RWPE1 (cell line): ENCODE results near the gene UGP2.
"Not testable (repeated sequence)": the region's sequence is repeated elsewhere in the genome, so short reads cannot be mapped to it uniquely, and the experiment has no call there.

Experiments used
- CTCF ChIA-PET: fragments of 350-600 bp; sonication (Branson Sonifier 250); formaldehyde crosslinking; extraction: SDS; loops from one replicate; lab custom pipeline; 2021; lab: Yijun Ruan, JAX
- POLR2A ChIA-PET: fragments of 400-600 bp; formaldehyde crosslinking; extraction: SDS; loops from one replicate; lab custom pipeline; 2020; ENCODE audit warnings: antibody characterized with exemption; ENCODE audit not compliant: low non-redundant PET; lab: Yijun Ruan, JAX
- DNase-seq: peaks from one replicate; pipeline ENCODE4 v3.0.0; 2012; ENCODE audit warnings: low spot score
- H3K27ac ChIP-seq: fragments of 450-650 bp; 2 replicates; pipeline ENCODE4 v1.5.1; 2017
- CTCF ChIP-seq: fragments of 450-650 bp; conservative IDR thresholded peaks from 2 replicates; pipeline ENCODE4 v1.5.1; 2017; ENCODE audit warnings: low read depth, mild to moderate bottlenecking

UGP2 gene

GRCh38 chr2:63841254-63842022 is at the start of gene UGP2:
Gene UGP2, plus strand, starts transcription at chr2:63841896. Its CDS starts 290 bp downstream, at chr2:63842186.
- ChIA-PET CTCF (interaction anchor here (0.6 kb wide), 3 partner anchors 25 to 151 kb away, joined by 3 read pairs; no protein-coding TSS in a partner anchor), POLR2A (interaction anchor here (0.7 to 1.0 kb wide), 2 partner anchors 20 to 151 kb away, joined by 7 to 8 read pairs; no protein-coding TSS in a partner anchor)
- TF ChIP-seq CTCF: peak; percentile 23
- peak within 1 kb of the TSS; percentile 98 for H3K27ac ChIP-seq
- DNase-seq: peak; percentile 79

GRCh38 chr2:63792530-63792929 is 49.2 kb upstream of the UGP2 start:
- POLR2A ChIA-PET: no interaction called here
- H3K27ac ChIP-seq: peak overlapping the region; percentile 59; the same call in 1 of the 2 replicates
- CTCF ChIA-PET: interaction anchor here (0.7 kb wide), 1 partner anchor 113 kb away, joined by 6 read pairs; no protein-coding TSS in a partner anchor
- peak; percentile 60 for DNase-seq
- TF ChIP-seq CTCF: no peak

- ChIA-PET CTCF (no interaction called here), POLR2A (no interaction called here)
- no peak for DNase-seq
- TF ChIP-seq CTCF: no peak
- H3K27ac ChIP-seq: no peak overlapping the region
Measured at GRCh38 chr2:63796366-63796765, 45.3 kb upstream of the UGP2 start.

- TF ChIP-seq CTCF: no peak
- POLR2A ChIA-PET: no interaction called here
- DNase-seq: no peak
- no peak overlapping the region for H3K27ac ChIP-seq
- CTCF ChIA-PET: no interaction called here
Measured at GRCh38 chr2:63796796-63797195, 44.9 kb upstream of the UGP2 start.

- TF ChIP-seq CTCF: no peak
- H3K27ac ChIP-seq: no peak overlapping the region
- DNase-seq: no peak
- POLR2A ChIA-PET: no interaction called here
- CTCF ChIA-PET: no interaction called here
Measured at GRCh38 chr2:63801455-63801854, 40.2 kb upstream of the UGP2 start.

- CTCF ChIA-PET: no interaction called here
Measured at GRCh38 chr2:63805412-63805811, 36.3 kb upstream of the UGP2 start.

GRCh38 chr2:63808036-63808435 is 33.7 kb upstream of the UGP2 start:
- DNase-seq, H3K27ac ChIP-seq, CTCF ChIA-PET, POLR2A ChIA-PET: not testable (repeated sequence)

More at GRCh38 chr2:63805412-63805811, 36.3 kb upstream of the UGP2 start:
- POLR2A ChIA-PET: no interaction called here
- TF ChIP-seq CTCF: no peak
- no peak for DNase-seq
- no peak overlapping the region for H3K27ac ChIP-seq

GRCh38 chr2:63808911-63809310 is 32.8 kb upstream of the UGP2 start:
- DNase-seq, POLR2A ChIA-PET: not testable (repeated sequence)

More at GRCh38 chr2:63808911-63809310, 32.8 kb upstream of the UGP2 start:
- H3K27ac ChIP-seq, CTCF ChIA-PET: not testable (repeated sequence)
